Measurements from ENCODE around the gene COL6A2.
"Not testable (repeated sequence)": the region's sequence is repeated elsewhere in the genome, so short reads cannot be mapped to it uniquely, and the experiment has no call there.

Gene COL6A2

DNA sequence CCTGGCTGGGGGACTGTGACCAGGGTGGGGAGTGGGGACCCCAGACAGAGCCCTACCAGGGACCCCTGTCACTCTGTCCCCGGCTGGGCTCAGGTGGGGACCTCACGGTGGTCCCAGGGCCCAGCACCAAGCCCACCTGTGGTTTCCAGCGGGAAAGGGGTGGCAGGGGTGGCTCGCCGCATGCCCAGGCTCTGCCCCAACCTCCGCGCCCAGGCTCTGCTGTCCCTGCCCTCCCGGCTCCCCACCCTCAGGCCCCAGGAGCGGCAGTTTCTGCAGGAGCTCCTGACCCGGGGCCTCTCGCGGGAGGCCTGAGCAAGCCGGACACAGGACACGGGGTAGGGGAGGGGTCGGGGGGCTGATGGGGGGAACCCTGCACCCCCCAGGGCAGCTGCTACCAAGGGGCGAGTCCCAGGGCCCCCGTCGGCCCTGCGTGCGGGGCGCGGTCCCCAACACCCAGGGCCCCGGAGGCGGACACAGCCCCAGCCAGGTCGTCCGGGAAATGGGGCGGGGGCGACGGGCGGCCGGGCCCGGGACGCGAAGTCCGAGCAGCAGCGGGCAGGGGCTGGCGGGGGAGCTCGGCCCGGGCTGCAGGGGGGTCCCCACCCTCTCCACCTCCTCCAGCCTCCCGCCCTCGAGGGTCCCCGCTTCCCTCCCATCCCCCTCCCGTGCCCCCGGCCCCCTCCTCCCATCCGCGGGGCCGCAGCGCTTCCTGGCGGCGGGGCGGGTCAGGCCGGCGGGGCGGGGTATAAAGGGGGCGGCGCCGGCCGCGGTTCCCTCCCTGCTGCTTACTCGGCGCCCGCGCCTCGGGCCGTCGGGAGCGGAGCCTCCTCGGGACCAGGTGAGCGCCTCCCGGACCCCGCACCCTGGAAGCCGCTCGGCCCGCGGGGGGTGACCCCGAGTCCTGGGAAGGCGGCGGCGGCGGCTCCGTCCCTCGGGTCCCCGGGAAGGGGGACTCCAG is at the start of gene COL6A2:
Gene COL6A2 (plus strand): TSS at position 777 of the 958 bp plus-strand sequence.
- DNase-seq: peak; percentile 33

DNA sequence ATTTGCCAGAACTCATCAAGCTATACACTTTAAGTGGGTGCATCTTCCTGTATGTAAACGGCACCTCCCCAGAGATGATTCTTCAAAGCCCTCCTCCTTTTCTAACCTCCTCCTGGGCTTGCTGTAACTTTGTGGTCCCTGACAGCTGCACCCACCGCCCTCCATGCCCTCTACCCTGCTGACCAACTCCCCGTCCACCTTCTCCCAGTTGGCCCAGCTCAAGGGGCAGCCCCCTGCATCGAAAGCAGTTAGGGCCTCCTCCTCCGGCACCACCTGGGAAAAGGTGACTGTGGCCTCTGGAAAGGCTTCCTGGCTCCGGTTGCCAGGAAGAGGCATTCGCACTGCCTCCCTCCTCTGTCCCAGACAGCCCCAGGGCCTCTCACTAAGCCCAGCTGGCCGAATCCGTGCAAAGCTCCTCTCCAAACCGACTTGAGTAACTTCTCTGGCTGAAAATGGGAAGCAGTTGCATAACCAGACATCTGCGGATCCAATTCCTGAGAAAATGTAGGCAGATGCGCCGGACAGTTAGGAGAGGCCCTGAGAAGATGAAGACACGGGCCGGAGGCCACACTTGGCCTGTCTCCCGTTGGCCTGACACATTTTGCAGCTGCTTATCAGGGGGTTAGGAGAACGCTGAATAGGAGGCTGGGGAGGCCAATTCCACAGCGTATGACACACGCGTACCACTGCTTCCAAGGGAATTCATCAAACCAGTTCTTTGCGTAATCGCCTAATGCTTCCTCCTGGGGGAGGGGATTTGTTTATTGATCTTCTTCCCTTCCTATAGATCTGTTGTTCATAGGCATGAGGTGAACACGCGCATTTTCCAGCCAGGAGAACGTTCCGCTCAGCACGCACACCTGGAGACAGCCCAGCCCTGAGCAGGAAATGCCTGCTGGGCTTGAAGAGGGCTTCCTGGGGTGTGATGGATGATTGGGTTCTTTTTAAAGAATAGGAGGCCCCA is 48.7 kb upstream of the COL6A2 start:
- DNase-seq: no peak

DNA sequence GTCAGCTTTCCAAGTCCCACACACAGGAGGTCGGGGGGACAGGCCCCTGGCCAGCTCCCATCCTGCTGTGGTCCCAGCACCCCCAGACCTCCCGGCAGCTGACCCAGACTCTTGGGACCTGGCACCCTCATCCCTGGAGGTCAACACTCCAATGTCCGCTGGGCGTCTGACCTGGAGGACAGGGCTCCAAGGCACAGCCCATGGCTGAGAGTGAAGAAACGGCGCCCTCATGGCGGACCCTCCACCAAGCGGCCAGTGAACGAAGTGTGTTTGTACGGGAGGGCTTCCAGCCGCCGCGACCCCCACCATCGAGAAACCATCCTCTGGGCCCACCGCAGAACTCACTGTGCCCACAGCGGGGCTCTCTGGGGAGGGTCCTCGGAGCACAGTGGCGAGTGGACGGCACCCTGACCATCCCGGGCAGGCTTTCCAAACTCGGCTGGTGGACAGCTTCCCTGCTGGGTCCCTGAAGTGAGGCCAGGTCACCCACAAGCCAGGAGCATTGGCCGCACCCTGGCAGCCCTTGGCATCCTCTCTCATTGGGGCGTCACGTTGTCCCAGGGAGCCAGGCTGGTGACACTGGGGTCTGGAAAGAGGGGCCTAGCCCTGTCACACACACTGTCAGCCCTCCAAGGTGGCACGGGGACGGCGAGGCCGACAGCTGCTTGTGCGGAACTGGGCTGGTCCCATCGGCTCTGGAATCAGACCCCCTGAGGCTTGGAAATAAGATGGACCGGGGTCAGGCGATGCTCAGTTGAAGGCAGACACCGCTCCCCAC is 47.8 kb upstream of the COL6A2 start:
- no peak for DNase-seq

DNA sequence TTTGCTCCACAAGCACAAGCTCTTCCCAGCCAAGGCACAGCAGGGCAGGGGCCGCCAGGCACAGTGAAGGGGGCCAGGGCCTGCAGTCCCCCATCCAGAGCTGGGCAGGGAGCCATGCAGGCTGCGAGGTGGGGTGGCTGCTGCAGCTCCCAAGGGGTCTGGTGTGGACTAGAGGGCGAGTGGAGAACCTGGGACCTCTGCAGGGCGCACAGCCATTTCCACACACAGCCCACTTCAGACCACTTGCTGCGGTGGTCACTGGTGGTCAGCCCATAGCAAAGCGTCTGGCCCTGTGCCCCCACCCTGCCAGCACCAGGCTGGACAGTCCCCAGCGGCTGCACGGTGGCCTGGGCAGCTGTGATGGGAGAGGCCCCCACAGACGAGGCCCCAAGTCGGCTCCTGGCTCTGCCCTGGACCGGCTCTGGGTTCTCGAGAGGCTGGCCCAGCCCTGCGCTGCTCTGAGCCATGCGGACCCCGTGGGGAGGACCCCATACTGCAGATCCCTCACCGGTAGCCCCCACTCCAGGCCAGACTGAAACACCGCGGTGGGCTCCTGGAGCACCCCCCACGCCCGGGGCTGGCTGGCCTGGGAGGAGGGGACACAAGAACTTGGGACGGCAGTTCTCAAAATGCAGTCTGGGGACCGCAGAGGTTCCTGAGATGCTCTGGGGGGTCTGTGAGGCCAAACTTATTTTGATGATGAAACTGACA is 47.1 kb upstream of the COL6A2 start:
- DNase-seq: no peak

DNA sequence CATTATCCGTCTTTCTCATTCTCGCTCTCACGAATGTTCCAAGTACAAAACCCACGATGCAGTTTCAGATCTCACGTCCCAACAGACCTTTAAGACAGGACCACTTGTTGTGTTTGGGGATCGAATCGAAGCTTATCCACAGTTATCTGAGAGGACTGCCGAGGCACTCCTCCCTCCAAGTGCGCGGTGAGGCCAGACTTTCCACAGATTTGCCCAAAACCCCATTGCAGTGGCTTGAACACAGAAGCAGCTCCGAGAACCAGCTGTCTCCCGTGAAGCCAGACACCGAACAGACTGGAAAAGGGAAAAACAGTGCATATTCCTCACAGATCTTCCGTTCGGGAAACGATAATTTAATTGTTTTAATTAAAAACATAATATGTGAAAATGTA is 46.5 kb upstream of the COL6A2 start:
- no peak for DNase-seq

DNA sequence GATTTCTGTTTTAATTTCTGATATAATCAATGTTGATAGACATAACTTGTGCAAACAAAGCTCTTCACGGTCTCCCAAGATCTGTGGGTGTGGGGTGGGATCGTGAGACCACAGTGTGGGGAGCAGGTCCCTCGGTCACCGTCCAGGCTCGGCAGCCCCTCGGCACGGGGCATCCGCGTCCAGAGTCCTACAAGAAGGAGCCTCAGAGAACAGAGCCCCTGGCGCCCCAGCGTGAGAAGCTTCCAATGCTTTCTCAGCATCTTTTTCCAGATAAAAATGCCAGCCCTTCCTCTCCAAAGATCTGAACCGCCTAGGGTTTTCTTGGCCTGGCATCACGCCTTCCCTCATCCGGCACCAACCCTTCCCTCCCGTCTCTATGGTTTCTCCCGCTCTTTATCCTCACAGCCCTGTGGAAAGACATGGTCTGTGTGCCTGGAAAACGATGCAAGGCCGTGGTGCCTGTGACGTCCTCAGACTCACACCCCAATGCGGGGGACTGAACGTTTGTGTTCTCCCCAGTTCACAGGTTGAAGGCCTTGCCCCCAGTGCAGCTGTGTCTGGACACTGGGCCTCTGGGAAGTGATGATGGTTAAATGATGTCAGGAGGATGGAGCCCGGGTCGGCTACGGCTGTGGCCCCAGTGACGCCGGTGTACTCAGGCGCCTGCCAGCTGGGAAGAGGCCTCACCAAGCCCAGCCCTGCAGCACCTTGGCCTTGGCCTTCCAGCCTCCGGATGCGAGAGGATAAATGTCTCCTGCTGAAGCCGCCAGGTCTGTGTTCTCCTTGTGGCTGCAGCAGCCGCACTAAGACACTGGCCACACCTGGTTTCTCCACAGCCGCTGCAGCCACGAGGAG is 45.9 kb upstream of the COL6A2 start:
- DNase-seq: no peak

DNA sequence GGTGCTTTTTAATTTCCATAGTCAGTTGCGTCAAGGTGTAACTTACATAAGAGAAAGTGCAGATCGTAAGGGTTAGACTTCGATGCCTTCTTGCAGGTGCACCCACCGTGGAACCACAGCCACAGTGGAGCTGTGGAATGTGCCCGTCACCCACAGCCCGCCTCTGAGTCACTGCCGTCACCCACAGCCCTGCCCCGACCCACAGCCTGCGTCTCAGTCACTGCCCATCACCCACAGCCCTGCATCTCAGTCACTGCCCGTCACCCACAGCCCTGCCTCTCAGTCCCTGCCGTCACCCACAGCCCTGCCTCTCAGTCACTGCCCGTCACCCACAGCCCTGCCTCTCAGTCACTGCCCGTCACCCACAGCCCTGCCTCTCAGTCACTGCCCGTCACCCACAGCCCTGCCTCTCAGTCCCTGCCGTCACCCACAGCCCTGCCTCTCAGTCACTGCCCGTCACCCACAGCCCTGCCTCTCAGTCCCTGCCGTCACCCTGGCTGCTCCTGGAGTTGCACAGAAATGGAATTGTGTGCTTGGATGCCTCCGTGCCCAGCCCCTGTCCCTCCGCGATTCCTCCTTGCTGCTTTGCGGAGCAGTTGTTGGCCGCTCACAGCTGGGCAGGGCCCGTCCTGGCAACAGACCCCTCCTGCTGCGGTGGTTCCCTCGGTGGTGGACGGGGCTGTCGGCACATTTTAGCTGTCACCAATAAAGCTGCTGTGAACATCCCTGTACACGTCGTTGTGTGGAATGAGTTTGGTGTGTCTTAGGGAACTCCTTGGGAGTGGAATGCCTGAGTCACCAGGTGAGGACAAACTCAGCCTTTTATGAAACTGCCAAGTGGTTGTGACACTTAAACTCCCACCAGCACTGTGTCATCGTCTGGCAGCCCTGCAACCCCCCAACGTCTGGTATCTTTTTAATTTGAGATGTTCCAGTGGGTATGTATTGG is 44.9 kb upstream of the COL6A2 start:
- no peak for DNase-seq

DNA sequence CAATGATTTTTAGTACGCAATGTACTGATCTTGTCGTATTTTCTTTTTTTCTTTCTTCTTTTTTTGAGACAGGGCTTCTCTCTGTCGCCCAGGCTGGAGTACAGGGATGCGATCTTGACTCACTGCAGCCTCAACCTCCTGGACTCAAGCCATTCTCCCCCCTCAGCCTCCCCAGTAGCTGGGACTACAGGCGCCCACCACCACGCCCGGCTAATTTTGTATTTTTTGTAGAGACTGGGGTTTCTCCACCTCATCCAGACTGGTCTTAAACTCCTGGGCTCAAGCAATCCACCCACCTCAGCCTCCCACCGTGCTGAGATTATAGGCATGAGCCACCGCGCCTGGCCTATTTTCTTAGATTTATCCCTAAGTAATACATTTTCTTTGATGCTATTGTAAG is 43.9 kb upstream of the COL6A2 start:
- no peak for DNase-seq

DNA sequence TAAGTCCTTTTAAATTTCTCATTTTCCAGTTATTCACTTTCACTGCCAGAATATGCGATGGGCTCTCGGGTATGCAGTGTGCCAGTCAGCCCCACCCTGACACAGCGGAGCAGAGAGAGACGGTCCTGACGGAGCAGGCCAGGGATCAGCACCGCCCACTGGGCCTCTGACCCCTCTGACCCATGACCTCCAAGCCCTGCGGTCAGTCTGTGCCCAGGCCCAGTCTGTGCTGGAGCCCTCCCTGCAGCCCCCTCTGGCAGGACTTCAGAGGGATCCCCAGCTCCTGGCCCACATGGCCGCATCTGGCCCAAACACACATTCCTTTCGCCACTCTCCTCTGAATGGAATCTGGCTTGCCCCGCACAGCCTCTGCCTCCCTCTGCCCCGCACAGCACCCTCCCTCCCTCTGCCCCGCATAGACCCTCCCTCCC is 43.4 kb upstream of the COL6A2 start:
- no peak for DNase-seq

DNA sequence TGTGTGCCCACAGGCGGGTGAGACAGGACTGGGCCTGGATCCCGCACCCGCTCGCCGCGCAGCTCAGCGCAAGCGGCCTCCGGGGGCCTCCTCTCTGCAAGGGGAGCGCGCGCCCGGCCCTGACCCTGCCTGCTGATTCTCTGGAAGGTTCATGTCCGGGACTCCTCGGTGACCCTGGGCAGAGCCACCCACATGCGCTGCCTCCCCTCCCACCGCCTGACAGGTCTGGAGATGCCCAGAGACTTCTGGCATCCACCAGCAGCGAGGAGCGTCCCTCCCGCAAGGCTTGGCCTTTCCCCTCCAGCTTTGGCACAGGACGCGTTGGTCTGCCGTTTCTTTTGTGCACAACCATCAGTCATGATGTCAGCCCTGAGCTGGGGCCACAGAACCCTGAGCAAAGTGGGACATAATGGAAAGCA is 42.0 kb upstream of the COL6A2 start:
- no peak for DNase-seq

DNA sequence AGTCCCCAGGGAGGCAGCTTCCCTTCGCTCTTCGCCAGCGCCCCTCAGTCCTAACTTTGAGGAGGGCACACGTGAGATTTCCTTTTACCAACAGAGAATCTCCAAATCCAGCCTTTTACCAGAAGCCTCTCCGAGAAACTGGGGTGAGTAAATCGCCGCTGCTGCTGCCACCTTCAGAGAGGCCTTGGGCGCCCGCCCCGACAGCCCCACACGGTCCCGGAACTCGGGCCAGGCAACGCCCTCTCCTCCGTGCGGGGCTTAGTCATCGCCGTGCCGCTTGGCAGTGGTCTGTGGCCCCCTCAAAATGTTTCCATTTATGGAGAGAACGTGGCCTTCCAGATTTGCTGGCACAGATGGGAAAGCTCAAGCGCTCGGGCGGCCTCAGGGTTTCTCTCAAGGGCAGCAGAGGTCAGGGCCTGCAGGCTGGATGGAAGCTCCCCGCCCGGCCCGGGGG is 41.4 kb upstream of the COL6A2 start:
- DNase-seq: no peak

DNA sequence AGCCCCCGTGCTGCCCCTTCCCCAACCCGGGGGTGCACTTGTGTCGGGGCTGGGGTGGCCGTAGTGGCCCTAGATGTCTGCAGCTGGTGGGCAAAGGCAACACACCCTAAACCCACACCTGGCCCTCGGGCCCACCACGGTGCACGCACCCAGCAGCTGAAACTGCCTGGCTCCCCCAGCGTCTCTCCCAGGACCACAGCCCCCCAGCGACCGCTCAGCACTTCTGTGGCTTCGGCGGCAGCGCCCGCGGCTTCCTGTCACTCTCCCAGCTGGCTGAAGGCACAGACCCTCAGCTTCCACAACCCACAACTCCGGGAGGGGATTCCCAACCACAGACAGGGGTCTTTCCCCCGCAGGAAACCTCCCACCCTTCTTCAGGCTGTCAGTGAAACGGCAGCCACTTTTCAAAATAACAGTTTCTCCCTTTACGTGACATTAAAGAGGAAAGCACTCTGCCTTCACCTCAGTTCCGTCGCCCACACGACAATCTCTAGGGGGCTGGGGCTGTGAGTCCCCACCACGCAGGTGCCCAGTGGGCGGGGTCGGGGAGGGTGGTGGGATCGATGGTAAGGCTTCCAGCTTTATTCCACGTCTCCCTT is 40.7 kb upstream of the COL6A2 start:
- DNase-seq: no peak

DNA sequence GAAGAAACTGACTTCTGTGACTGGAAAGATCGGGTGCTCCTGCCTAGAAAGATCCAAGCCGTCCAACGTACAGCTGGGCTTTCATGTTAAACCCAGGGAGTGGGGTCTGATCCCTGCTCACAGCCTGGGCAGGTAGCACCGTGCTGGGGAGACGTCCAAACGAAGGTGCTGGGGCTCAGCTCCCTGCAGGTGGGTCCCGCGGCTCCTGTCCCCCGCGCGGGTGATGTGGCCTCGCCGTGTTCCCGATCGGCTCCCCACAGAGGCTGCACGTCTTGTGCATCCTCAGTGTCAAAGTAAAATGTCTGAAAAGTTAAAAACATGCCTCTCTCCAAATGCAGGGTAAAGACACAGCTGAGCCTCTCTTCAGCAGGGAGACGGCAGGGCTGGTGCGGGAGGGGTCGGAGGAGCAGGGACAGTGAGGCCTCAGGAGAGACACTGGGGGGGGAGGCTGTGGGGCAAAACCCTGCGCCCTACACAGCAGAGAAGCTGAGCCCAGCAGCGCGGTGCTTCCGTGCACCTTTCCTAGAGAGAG is 40.1 kb upstream of the COL6A2 start:
- no peak for DNase-seq

DNA sequence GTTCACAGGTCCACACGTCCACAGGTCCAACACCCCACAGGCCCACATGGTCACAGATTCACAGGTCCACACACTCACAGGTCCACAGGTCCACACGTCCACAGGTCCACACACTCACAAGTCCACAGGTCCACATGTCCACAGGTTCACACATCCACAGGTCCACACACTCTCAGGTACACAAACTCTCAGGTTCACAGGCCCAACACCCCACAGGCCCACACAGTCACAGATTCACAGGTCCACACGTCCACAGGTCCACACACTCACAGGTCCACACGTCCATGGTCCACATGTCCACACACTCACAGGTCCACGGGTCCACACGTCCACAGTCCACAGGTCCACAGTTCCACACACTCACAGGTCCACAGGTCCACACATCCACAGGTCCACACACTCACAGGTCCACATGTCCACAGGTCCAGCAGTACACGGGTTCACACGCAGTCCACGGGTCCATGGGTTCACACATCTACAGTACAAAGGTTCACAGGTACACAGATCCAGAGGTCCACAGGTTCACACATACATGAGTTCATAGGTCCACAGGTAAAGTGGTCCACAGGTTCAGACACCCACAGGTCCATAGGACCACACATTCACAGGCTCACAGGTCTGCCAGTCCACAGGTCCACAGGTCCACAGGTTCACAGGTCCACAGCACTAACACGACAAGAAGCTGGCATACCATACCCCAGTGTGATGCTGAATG is 39.3 kb upstream of the COL6A2 start:
- DNase-seq: no peak

DNA sequence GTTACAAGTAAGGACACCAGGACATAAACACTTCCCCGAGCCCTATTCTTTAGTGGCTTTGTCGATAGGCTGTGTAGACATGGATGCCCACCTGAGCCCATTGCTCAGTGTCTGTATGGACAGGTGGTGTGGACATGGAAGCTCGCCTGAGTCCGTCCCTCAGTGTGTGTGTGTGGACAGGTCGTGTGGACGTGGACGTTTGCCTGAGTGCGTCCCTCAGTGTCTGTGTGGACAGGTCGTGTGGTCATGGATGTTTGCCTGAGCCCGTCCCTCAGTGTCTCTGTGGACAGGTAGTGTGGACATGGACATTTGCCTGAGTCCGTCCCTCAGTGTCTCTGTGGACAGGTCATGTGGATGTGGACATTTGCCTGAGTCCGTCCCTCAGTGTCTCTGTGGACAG is 38.7 kb upstream of the COL6A2 start:
- no peak for DNase-seq

DNA sequence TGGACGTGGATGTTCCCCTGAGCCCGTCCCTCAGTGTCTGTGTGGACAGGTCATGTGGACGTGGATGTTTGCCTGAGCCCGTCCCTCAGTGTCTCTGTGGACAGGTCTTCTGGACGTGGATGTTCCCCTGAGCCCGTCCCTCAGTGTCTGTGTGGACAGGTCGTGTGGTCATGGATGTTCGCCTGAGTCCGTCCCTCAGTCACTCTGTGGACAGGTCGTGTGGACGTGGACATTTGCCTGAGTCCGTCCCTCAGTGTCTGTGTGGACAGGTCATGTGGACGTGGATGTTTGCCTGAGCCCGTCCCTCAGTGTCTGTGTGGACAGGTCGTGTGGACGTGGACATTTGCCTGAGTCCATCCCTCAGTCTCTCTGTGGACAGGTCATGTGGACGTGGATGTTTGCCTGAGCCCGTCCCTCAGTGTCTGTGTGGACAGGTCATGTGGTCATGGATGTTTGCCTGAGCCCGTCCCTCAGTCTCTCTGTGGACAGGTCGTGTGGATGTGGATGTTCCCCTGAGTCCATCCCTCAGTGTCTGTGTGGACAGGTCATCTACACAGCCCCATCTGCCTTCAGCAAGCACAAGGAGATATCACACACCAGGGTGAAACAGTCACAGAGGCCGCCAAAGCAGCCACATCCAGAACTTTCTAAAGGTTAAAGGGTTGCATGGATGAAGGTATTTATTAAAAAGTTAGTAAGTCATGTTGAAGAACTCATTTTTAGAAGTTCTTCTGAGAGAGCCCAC is 38.0 kb upstream of the COL6A2 start:
- DNase-seq: not testable (repeated sequence)

DNA sequence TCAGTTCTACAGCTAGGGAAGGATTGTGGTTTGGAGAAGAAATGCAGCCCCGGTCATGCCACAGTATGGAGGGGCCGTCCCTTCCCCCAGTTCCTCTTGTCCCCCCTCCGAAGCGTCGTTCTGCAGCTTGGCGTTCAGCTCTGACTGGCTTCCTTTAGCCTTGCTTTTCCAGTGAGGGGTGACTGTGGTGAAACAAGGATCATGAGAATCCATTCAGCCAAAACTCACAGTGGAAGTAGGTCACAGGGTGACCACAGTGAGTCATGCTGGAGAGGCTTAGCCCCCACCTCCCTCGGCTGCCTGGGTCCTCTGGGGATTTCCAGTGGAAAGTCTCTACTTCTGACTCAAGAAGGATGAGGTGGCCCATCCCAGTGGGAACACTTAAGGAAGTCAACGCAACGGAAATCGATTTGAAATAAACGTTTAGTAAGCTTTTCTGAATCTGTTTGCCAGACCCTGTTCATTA is 37.3 kb upstream of the COL6A2 start:
- no peak for DNase-seq

DNA sequence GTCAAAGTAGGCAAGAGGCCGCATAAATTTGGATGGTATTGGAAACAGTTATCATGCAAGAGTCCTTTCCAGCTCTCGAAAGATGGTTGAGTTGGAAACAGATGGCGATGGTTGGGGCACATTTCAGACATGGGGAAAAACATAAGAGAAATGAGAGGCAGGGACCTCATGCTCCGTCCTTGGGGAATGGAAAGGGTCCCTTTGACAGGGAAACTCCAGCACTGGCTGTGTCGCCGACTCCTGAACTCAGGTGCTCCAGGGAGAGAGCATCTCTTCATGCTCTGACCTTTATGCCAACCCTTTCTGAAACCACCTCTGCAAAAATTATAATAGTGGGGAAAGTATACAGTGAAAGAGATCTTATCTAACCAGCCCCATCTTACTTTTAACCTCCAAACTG is 36.8 kb upstream of the COL6A2 start:
- no peak for DNase-seq
